ENCODE measurements around the gene CDK7.

DNA sequence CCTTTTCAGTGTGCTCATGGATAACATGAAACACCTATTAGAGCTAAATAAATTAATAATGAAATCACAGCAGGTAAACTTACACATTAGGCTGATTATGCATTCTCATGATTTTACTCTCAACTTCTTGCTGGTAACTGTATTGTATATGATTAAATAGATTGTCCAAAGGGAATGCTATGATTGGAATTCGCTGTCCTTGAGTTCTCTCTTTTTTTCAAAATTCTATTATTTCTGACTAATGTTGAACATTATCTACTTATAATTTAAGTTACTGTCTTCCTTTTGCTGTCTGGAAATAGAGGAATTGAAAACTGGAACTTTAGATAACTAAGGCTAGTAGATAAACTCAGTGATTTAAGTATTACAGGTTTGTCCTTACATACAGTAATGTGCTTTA is 32.2 kb upstream of the CDK7 start:
- TF ChIP-seq CTCF (IDR thresholded peaks at IDR 0.05; ENCODE audit: low read length): no peak
- no peak for TF ChIP-seq EZH2 (IDR thresholded peaks at IDR 0.05; ENCODE audit: borderline replicate concordance, low read length)
